Activated naive CD4-positive, alpha-beta T cell treated with Interleukin-2 at 50 U/mL for 16 hours (primary cell): ENCODE results near the gene ALDH2.
A peak's percentile ranks its signal among the peaks of the same experiment; 100 is the strongest.
"Not testable (repeated sequence)": the region's sequence is repeated elsewhere in the genome, so short reads cannot be mapped to it uniquely, and the experiment has no call there.

Experiments used
- DNase-seq: peaks from one replicate; pipeline ENCODE4 v3.0.0-alpha.2; 2020

Gene ALDH2

DNA sequence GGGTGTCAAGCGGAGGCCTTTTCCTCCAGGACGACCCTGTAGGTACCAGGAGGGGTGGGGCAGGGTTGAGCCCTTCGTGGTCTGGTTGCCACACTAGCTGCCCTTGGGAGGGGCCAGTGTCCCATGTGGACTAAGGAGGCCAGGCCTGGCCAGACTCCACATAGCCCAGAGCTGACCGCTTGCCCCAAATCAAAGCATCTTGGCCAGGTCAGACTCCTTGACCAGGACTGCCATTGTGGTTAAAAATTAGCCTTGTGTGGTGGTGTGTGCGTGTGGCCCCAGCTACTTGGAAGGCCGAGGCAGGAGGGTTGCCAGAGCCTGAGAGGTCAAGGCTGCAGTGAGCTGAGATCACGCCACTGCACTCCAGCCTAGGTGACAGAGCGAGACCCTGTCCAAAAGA is 24.8 kb downstream of the ALDH2 start:
- no peak for DNase-seq

DNA sequence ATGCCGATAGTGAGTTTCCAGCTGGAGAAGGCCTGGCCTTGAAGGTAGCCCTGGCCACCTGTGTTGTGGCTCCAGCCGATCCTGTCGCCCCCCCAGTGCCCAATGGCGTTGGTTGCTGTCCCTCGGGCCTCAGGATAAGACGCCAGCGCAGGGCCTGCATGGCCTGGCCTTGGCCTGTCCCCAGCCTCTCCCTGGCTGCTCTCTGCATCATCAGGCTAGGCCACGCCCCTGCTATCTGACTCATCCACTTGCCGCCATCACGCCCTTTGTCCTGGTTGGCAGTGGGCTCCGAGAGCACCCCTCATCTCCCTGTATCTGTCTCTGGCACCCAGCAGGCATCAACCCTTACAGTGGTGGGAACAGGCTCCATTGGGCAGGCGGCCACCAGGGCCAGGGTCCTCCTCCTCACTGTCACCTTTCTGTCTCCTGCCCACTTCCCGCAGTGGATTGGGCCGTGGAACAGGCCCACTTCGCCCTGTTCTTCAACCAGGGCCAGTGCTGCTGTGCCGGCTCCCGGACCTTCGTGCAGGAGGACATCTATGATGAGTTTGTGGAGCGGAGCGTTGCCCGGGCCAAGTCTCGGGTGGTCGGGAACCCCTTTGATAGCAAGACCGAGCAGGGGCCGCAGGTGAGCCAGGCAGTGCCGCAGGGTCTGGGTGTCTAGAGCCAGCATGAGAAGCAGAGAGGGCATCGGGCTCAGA is 25.6 kb downstream of the ALDH2 start:
- no peak for DNase-seq

DNA sequence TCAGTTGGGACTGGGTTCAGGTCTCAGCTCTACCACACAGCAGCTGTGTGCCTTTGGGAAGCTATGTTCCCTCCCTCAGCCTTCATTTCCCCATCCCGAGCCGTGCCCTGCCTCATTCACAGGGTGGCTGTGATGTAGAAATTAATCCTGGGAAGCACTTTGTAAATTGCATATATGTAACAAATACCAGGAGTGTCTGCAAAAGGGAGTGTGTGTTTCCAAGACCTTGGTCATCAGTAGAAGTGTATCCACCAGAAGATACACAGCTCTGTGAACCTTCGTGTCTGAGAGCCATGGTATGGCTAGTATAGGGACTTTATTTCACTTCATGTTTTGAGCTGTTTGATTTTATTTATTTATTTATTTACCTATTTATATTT is 26.1 kb downstream of the ALDH2 start:
- no peak for DNase-seq

DNA sequence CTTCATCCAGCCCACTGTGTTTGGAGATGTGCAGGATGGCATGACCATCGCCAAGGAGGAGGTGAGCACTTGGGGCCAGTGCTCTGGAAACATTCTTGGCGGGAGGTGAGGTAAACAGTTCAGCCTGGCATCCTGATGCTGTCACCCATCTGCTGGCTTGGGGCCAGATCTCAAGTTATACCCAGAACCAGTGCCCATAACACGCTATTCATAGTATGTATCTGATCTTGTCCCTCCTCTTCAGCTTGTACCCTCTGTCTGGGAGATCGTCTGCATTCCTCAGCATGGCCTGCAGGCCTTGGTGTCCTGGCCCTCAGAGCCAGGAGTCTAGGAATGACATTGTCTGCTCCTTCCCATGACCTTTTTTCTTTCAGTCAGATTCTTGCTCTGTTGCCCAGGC is 31.4 kb downstream of the ALDH2 start:
- no peak for DNase-seq

DNA sequence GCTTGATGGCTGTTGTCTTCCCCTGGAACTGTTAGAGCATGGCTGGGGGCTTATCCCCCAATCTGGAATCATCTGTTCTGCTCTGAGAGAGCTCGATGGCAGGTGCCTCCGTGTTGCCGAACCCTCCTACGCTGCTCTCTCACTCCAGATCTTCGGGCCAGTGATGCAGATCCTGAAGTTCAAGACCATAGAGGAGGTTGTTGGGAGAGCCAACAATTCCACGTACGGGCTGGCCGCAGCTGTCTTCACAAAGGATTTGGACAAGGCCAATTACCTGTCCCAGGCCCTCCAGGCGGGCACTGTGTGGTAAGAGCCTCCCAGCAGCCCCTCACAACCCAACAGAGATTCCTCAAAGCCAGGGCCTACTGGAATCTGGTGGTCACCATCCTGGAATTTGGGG is 33.0 kb downstream of the ALDH2 start:
- no peak for DNase-seq

DNA sequence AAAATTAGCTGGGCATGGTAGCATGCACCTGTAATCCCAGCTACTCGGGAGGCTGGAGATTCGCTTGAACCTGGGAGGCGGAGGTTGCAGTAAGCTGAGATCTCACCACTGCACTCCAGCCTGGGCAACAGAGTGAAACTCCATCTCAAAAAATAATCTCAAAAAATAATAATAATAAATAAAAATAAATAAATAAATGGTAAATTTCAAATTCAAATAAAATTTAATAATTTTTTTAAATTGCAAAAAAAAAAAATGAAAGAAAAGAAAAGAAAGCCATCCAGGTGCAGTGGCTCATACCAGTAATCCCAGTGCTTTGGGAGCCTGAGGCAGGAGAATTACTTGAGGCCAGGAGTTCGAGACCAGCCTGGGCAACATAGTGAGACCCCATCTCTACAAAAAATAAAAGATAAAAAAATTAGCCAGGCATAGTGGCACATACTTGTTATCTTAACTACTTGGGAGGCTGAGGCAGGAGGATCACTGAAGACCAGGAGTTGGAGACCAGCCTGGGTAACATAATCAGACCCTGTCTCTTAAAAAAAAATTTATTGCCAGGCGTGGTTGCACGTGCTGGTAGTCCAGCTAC is 36.4 kb downstream of the ALDH2 start:
- no peak for DNase-seq

DNA sequence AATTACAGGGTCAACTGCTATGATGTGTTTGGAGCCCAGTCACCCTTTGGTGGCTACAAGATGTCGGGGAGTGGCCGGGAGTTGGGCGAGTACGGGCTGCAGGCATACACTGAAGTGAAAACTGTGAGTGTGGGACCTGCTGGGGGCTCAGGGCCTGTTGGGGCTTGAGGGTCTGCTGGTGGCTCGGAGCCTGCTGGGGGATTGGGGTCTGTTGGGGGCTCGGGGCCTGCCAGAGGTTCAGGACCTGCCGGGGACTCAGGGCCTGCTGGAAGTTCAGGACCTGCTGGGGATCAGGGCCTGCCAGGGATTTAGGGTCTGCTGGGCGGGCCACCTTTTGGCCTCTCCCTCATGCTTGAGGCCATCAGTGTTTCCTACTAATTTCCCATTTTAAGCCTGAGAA is 37.1 kb downstream of the ALDH2 start:
- DNase-seq = no peak

DNA sequence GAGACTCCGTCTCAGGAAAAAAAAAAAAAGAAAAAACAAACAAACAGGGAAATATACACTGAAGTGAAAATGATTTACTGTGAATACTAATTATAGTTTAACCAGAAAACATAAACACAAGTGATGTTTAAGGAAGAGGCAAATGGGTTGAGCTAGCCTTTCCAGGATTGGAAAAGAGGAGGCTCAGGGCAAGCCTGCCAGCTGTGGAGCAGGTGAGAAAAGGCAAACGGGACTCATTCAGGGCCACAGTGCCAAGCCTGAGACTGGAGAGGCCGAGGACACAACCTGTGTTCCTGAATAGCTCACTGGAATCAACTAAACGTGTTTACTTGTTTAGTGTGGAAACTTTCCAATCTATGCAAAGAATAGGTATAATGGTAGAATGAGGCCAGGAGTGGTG is 39.6 kb downstream of the ALDH2 start:
- DNase-seq = no peak

DNA sequence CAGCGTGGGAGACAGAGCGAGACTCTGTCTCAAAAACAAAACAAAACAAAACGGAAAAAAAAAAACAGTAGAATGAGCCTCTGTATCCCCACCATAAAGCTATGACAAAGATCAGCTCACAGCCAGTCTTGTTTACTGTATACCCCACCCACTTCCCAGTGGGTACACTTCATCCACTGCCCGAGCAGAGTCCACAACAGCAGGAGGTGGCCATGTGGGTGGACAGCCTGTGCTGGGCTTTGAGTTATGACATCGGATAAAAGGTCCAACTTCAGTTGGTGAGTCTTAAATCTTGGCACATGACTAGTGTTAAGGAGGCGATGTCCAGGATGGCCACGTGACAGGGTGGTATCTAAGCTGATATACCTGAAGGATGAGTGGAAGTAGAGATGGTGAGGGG is 40.5 kb downstream of the ALDH2 start:
- DNase-seq = no peak

DNA sequence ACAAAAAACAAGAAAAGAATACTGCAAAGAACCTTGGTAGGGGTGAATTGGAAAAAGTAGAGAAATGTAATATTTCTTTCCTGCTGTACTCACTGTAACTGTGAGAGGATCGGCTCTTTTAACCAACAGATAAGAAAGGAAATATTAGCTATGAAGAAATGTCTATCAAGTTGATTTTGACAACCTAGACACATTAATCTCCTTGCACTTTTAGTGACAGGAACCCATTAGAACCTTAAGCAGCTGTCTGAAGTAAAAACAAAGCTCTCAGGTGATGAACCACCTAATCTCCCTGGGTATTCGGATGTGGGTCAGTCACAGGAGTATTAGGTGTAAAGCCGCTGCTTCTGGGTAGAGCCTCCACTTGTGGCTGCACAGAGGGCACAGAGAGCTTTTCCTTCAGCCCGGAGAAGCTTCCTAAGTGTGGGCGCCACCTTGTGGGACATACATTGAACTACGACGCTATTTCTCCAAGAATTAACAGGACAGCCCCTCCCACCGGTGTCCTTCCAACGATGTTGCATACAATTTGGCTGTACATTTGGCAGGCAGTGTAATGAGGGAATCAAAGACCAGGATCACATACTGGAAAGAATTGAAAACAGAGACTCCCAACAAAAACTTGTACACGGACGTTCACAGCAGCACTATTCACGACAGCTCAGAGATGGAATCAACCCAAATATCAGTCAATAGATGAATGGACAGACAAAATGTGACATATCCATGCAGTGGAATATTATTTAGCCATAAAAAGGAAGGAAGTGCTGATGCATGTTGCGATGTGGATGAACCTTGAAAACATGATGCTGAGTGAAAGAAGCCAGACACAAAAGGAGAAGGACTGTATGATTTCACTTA is 46.4 kb downstream of the ALDH2 start:
- peak; percentile 63 for DNase-seq

DNA sequence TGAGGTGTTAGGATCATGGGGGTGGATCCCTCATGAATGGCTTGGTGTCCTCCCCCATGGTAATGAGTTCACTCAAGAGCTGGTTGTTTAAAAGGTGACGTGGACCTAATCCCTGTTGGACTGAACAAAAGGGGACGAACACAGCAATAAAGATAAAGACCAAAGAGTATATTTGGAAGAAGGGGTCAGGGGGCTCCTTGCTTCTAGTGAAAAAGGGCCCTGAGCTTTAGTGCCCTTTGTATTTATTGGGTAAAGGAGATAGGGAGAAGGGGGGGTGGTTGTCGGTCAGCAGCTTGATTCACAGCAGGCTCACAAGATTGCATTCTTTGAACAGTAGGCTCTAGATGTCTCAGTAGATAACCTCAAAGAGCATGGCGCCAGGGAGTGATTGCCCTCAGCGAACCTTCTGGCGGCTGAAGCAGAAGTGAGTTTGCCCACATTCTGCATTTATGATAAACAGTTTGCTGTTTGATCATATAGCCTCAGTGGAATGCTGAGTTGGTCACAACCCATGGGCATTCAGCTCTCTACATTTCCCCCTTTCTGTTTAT is 49.4 kb downstream of the ALDH2 start:
- DNase-seq = no peak

DNA sequence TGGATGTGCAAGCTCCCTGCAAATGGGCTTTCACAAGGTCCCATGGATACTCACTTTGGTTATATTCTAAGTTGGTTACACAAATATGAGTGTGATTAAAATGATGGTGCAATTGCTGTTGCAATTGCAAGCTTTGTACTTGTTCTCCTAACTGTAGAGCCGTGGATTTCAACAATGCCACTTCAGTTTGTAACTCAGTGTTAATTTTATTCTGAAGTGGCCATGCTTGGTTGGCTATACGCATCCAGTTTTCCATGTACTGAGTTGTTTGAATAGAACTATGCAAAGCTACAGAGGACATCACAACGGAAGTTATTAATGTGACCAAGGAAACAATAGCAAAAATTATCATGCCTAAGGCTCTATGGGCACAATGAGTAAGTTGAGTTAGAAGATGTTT is 50.2 kb downstream of the ALDH2 start:
- not testable (repeated sequence) for DNase-seq

DNA sequence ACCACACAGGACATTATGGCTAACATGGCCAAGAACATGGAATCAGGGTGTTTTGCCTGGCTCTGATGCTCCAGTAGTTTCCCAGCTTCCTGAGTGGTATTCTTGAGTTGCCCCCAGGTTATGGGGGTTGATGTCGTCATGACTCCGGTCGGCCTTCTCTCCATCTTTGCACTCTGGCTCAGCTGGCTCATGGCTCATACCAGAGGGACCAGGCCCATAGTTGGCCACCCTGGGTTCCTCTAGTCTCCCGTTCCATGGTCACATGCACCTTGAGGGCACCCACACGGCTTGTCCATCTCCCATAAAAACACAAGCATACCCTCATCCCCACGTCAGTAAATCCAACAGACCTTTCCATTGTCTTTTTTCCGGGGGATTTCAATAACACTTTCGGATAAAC is 51.6 kb downstream of the ALDH2 start:
- DNase-seq = no peak

DNA sequence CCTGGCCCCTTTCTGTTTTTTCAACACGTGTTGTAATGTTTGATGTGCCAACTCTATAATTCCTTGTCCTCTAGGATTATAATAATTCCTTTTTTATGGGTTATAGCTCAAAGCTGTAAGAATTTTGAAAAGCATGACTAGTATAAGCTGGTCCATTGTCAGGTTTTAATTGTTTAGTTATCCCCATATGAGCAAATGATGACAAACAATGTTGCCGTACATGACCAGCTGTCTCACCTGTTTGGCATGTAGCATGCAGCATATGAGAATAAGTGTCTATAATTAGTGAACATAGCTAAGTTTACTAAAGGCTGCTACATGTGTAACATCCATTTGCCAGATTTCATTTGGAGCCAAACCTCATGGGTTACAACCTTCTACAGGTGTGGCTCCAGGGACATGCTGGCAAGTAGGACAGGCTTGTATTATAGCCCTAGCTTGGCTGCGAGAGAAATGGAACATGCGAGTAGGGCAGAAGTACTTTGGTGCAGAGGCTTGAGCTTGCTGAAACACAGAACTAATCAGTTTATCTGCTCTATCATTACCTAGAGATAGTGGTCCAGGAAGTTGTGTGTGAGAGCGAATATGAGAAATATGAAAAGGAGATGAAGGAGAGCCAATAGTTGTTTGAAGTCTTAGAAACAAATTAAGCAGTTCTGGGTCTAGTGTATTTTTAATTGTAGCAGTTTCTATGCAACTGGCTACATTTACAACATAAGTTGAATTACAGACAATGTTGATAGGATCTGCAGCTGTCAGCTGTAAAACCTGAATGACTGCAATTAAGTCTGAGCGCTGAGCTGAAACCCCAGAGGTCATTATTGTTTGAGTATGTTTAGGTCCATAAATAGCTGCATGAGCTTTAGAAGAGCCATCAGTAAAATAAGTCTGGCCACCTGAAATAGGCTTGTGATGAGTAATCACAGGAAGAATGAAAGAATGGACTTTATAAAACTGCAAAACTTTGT is 52.7 kb downstream of the ALDH2 start:
- no peak for DNase-seq

DNA sequence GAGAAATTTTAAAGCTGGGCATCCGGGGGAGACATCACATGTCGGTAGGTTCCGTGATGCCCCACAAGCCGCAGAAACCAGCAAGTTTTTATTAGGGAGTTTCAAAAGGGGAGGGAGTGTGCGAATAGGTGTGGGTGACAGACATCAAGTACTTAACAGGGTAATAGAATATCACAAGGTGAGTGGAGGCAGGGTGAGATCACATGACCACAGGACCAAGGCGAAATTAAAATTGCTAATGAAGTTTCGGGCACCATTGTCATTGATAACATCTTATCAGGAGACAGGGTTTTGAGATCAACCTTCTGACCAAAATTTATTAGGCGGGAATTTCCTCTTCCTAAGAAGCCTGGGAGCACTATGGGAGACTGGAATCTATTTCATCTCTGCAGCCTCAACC is 54.1 kb downstream of the ALDH2 start:
- DNase-seq = not testable (repeated sequence)

DNA sequence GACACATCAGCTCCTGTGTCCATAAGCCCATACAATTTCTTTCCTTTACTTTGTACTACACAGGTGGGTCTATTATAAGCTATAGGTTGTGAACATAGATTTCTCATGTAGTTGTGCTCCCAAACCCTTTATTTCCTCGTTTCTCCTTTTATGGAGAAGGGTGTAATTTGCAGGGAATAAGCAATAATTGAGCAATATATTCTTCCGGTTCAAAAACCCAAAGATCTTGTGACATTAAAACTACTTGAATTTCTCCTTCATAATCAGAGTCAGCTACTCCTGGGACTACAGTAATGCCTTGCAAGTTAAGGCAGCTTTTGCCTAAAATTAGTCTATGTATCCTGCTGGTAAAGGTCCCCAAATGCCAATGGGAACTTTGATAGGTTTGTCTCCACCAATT is 56.2 kb downstream of the ALDH2 start:
- no peak for DNase-seq

DNA sequence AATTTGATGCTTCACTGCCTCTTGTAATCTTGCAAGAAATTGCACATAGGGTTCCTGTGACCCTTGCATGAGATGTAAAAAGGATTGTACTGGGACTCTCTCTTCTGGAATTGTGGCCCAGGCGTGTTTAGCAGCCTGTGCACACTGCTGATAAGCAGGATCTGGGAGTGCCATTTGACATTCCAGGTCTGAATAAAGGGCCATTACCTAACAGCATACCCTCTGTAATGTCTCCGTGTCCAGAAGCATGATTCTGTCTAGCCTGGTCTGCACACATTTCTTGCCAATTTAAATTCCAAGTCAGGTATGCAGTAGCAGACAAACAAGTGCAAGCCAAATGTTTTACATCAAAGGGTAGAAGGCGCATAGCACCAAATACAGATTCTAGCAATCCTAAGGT is 57.2 kb downstream of the ALDH2 start:
- DNase-seq = no peak

DNA sequence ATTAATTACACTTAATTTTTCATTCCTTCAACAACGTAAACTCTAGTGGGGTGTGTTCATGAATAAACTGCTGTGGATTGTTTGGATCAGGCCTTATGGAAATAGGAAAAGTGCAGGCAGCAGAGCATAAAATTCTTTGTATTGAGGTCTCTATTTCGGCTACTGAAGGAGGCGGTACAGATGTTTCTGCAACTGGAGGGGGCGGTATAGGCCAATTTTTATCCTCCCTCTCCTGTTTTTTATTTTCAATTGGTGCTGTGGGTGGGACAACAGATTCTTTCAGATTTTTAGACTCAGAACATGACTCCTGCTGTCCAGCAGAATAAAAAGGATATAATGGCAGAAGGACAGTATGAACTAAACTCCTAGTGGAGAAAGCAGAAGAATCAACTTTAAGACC is 57.6 kb downstream of the ALDH2 start:
- DNase-seq = not testable (repeated sequence)

DNA sequence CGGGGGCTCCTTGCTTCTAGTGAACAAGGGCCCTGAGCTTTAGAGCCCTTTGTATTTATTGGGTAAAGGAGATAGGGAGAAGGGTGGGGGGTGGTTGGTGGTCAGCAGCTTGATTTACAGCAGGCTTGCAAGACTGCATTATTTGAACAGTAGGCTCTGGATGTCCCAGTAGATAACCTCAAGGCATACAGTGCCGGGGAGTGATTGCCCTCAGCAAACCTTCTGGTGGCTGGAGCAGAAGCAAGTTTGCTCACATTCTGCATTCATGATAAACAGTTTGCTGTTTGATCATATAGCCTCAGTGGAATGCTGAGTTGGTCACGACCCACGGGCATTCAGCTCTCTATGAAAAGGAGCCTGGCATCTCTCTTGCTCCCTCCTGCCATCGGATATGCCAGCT is 58.8 kb downstream of the ALDH2 start:
- DNase-seq = no peak

DNA sequence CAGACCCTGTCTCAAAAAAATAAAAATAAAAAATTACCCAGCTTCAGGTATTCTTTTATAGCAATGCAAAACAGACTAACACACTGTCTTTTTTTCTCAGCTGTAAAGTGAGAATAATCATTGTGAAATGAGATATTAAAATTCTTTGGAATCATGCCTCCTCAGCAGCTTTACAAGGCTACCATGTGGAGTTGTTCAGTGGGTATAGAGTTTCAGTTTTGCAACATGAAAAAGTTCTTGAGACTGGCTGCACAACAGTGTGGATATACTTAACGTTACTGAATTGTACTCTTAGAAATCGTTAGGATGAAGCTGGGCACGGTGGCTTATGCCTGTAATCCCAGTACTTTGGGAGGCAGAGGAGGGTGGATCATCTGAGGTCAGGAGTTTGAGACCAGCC is 59.6 kb downstream of the ALDH2 start:
- no peak for DNase-seq

DNA sequence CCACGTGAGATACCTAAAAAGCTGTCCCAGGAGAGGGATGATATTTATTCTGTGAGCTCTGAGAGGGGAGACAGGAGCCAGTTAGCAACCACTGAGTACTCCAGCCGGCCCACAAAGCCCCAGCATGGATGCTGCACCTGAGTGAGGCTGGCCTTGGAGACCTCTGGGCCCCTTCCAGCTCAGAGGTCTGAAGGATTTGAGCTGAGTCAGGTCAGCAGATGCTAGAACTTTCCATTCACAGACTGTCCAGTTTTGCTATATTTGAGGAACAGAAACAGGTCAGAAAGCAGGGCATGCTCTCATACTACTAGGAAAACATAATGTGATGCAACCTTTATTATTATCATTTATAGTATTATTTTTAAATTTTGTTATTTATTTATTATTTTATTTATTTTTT is 60.3 kb downstream of the ALDH2 start:
- no peak for DNase-seq

DNA sequence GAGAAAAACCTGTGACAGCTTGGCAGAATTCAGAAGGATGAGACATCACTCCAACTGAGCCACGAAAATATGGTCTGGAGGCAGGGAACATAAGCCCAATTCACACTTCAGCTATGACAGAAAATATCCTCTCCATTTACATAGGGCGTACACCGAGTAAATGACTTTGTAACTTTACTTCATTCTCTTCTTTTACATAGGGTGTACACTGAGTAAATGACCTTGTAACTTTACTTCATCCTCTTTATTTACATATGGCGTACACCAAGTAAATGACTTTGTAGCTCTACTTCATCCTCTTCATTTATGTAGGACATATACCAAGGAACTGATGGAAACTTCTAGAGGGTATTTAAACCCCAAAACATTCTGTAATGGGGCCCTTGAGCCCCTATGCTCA is 61.2 kb downstream of the ALDH2 start:
- no peak for DNase-seq
